NT2/D1 (cell line): ENCODE data around the gene CYP4A22.

Source experiments
- DNase-seq: peaks from one replicate; pipeline ENCODE4 v3.0.0-alpha.2; 2011; ENCODE audit warnings: low read depth, low spot score
- H3K27me3 ChIP-seq: 2 replicates; pipeline ENCODE4 v1.6.0; 2011; ENCODE audit warnings: mild to moderate bottlenecking; ENCODE audit not compliant: insufficient read length, insufficient read depth
- H3K36me3 ChIP-seq: 2 replicates; pipeline ENCODE4 v1.6.1; 2011; ENCODE audit warnings: mild to moderate bottlenecking, low read length, mixed read lengths; ENCODE audit not compliant: insufficient read depth, insufficient read length
- H3K4me1 ChIP-seq: 2 replicates; pipeline ENCODE4 v1.5.1; 2011; ENCODE audit not compliant: insufficient read depth, insufficient read length
- H3K4me3 ChIP-seq: 2 replicates; pipeline ENCODE4 v1.5.1; 2011; ENCODE audit warnings: low read depth; ENCODE audit not compliant: insufficient read length
- H3K9ac ChIP-seq: 2 replicates; pipeline ENCODE4 v1.6.0; 2011; ENCODE audit warnings: low read depth; ENCODE audit not compliant: insufficient read length
- H3K9me3 ChIP-seq: 2 replicates; pipeline ENCODE4 v1.5.1; 2011; ENCODE audit warnings: mild to moderate bottlenecking, low read length; ENCODE audit not compliant: insufficient read depth
- SUZ12 ChIP-seq: IDR thresholded peaks from 2 replicates; pipeline ENCODE4 v1.6.1; 2011; ENCODE audit not compliant: insufficient read length, insufficient read depth; ENCODE audit errors: extremely low read depth
- YY1 ChIP-seq: IDR thresholded peaks from 2 replicates; pipeline ENCODE4 v1.6.1; 2011; ENCODE audit not compliant: insufficient read length, insufficient read depth
- ZNF274 ChIP-seq: IDR thresholded peaks from 2 replicates; pipeline ENCODE4 v1.6.1; 2011; ENCODE audit warnings: mild to moderate bottlenecking, low read depth, low read length

CYP4A22 gene

GRCh38 chr1:47196622-47197021, 59.4 kb downstream of the CYP4A22 start:
- Histone ChIP-seq H3K9me3 (no peaks in the 10 kb centered on the region), H3K9ac (no peak overlapping the region), H3K36me3 (no peaks in the 10 kb centered on the region), H3K4me1 (peaks cover 15% of the 10 kb centered on the region), H3K4me3 (no peak overlapping the region), H3K27me3 (peaks cover 5% of the 10 kb centered on the region)
- no peak for TF ChIP-seq YY1
- no peak for DNase-seq

GRCh38 chr1:47198214-47198613, 61.0 kb downstream of the CYP4A22 start:
- no peaks in the 10 kb centered on the region for H3K36me3 ChIP-seq
- no peak for DNase-seq
- TF ChIP-seq ZNF274, result no peak
- no peak for TF ChIP-seq YY1
- TF ChIP-seq SUZ12, result no peak
- peaks cover 5% of the 10 kb centered on the region for H3K27me3 ChIP-seq
- H3K4me1 ChIP-seq, result peaks cover 3% of the 10 kb centered on the region
- H3K9me3 ChIP-seq, result no peaks in the 10 kb centered on the region
- H3K4me3 ChIP-seq, result no peak overlapping the region
- H3K9ac ChIP-seq, result no peak overlapping the region
